A673 (cell line): Measurements from ENCODE around the gene ASPG. TPM values are rescaled to one million over a fixed set of nuclear protein-coding genes. Genes with fewer than 3 reads are reported as not detected.
"Not testable (repeated sequence)": the region's sequence is repeated elsewhere in the genome, so short reads cannot be mapped to it uniquely, and the experiment has no call there.

Experiments used
- BruUV-seq: library from RNA; stranded (reverse); fragments of 400-500 nt; replicated peaks from 2 replicates; lab custom pipeline; 2021; lab: Mats Ljungman, UMichigan
- CTCF ChIA-PET: fragments of 300-600 bp; sonication (Branson Sonifier 250); formaldehyde crosslinking; loops from one replicate; lab custom pipeline; 2022; ENCODE audit warnings: antibody characterized with exemption; lab: Charles Lee
- POLR2A ChIA-PET: fragments of 300-600 bp; sonication (Branson Sonifier 250); formaldehyde crosslinking; loops from one replicate; lab custom pipeline; 2022; ENCODE audit warnings: antibody characterized with exemption; ENCODE audit not compliant: low non-redundant PET; lab: Charles Lee
- DNase-seq: peaks from one replicate; pipeline ENCODE4 v3.0.0-alpha.2; 2015; ENCODE audit warnings: low spot score
- H3K27ac ChIP-seq: fragments of 200-600 bp; sonication (generic); 2 replicates; pipeline ENCODE4 v1.5.1; 2016; ENCODE audit warnings: mixed run types, low read depth, mild to moderate bottlenecking, mixed read lengths, antibody characterized with exemption, low read length; ENCODE audit not compliant: poor library complexity, severe bottlenecking
- H3K27me3 ChIP-seq: fragments of 200-600 bp; sonication (generic); replicated peaks from 2 replicates; pipeline ENCODE4 v1.6.1; 2017; ENCODE audit warnings: mixed run types, low read depth, mild to moderate bottlenecking, mixed read lengths, antibody characterized with exemption, low read length; ENCODE audit not compliant: insufficient read depth, poor library complexity
- H3K36me3 ChIP-seq: fragments of 200-600 bp; sonication (generic); 2 replicates; pipeline ENCODE4 v1.6.1; 2016; ENCODE audit warnings: mixed run types, mild to moderate bottlenecking, mixed read lengths, antibody characterized with exemption, low read length; ENCODE audit not compliant: insufficient read depth, poor library complexity, severe bottlenecking
- H3K4me1 ChIP-seq: fragments of 200-600 bp; sonication (generic); 2 replicates; pipeline ENCODE4 v1.6.1; 2017; ENCODE audit warnings: mixed run types, mild to moderate bottlenecking, mixed read lengths, antibody characterized with exemption, low read length; ENCODE audit not compliant: insufficient read depth, poor library complexity, severe bottlenecking
- H3K4me3 ChIP-seq: fragments of 200-600 bp; sonication (generic); 2 replicates; pipeline ENCODE4 v1.5.1; 2016; ENCODE audit warnings: low read depth, mixed run types, mild to moderate bottlenecking, mixed read lengths, low read length; ENCODE audit not compliant: poor library complexity, severe bottlenecking
- H3K9me3 ChIP-seq: fragments of 200-600 bp; sonication (generic); 2 replicates; pipeline ENCODE4 v1.6.1; 2016; ENCODE audit warnings: mixed run types, low read depth, mild to moderate bottlenecking, mixed read lengths, antibody characterized with exemption, low read length; ENCODE audit not compliant: poor library complexity, severe bottlenecking
- CTCF ChIP-seq: fragments of 300-800, 200-600 bp; sonication (generic); conservative IDR thresholded peaks from 2 replicates; pipeline ENCODE4 v1.5.1; 2017; ENCODE audit warnings: low read depth, mild to moderate bottlenecking, antibody characterized with exemption, low read length, moderate library complexity, mixed read lengths
- EZH2 ChIP-seq: fragments of 200-600 bp; sonication (generic); IDR thresholded peaks from 2 replicates; pipeline ENCODE4 v1.6.1; 2017; ENCODE audit warnings: borderline replicate concordance, low read depth, mild to moderate bottlenecking, mixed read lengths, antibody characterized with exemption, low read length; ENCODE audit not compliant: poor library complexity, severe bottlenecking
- intact Hi-C: fragments of 100-400 bp; cut with micrococcal nuclease; formaldehyde crosslinking; loops from one replicate; pipeline ENCODE4 v1.10.0; 2022; ENCODE audit not compliant: unreplicated experiment
- total RNA-seq: library from RNA; stranded (reverse); gene quantifications from 2 replicates; pipeline ENCODE4 v1.2.3, GENCODE V29; 2021

ASPG gene
- total RNA-seq, 1 experiment from 2014 or later: not detected

- H3K27me3 ChIP-seq: no peaks in the 10 kb centered on the region
- no peak for TF ChIP-seq EZH2
- H3K9me3 ChIP-seq: no peaks in the 10 kb centered on the region
- ChIA-PET CTCF (no interaction called here), POLR2A (no interaction called here)
- H3K4me1 ChIP-seq: peaks cover 23% of the 10 kb centered on the region
- intact Hi-C loops: no loop called here
- H3K27ac ChIP-seq: no peak overlapping the region
- no peaks in the 10 kb centered on the region for H3K36me3 ChIP-seq
- no peak overlapping the region for H3K4me3 ChIP-seq
- no TSS peak for BruUV-seq
- no peak for DNase-seq
Measured at GRCh38 chr14:104152686-104153393, 67.3 kb downstream of the ASPG start.

DNA sequence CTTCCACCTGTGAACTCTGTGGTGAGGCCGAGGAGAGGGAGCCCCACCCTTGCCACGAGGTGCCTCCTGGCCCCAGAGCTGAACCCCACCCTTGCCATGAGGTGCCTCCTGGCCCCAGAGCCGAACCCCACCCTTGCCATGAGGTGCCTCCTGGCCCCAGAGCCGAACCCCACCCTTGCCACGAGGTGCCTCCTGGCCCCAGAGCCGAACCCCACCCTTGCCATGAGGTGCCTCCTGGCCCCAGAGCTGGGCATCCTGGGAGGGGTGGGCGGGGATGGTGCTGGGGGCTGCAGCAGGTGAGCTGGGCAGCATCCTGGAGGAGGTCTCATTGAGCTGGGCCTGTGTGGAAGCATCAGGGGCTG, 67.9 kb downstream of the ASPG start:
- POLR2A ChIA-PET, H3K4me3 ChIP-seq, BruUV-seq, H3K27me3 ChIP-seq, H3K9me3 ChIP-seq, DNase-seq, CTCF ChIA-PET, H3K36me3 ChIP-seq, intact Hi-C loops, H3K27ac ChIP-seq: not testable (repeated sequence)
- peaks cover 23% of the 10 kb centered on the region for H3K4me1 ChIP-seq

DNA sequence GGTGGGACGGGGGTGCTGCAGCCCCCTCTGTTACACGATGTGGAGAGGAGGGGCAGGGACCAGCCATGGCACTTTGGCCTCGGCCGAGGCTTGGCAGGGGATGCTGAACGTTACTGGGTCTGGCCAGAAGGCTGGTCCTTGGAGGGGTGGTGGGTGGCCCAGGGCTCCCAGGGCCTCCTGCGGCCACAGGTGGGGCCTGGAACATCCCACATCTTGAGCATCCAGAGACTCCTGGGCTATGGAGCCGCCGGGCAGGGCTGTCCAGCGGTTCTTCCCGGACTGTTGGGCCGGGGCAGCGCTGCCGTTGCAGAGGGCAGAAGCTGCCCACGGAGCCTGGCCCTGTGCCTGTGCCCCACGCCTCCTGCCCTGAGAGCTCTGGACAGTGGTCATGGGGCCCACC, 68.7 kb downstream of the ASPG start:
- intact Hi-C loops: no loop called here
- Histone ChIP-seq H3K27ac (no peak overlapping the region), H3K4me3 (no peak overlapping the region), H3K4me1 (peaks cover 16% of the 10 kb centered on the region), H3K27me3 (no peaks in the 10 kb centered on the region), H3K9me3 (no peaks in the 10 kb centered on the region), H3K36me3 (no peaks in the 10 kb centered on the region)
- no peak for TF ChIP-seq EZH2
- no peak for TF ChIP-seq CTCF
- ChIA-PET POLR2A (no interaction called here), CTCF (no interaction called here)
- DNase-seq: no peak
- no TSS peak for BruUV-seq

DNA sequence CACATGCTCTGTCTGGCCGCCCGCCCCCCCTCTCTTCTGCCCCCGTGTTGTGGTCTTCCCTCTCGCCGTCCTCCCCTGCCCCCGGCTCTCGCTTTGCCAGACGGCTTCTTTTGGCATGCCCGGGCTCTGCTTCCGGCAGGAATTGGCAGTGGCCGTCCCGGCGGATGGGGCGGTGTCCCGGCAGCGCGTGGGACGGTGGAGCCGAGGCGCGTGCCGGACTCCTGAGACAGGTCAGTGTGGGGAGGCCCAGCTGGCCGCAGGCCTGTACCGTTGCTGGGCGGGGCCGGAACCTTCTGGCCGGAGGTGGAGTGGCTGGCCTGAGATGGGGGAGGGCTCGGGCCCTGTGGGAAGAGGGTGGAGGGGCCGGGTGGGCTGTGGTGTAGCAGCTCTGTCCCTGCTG, 70.0 kb downstream of the ASPG start:
- no peak overlapping the region for H3K27ac ChIP-seq
- intact Hi-C loops: no loop called here
- H3K4me1 ChIP-seq: peaks cover 5% of the 10 kb centered on the region
- no peaks in the 10 kb centered on the region for H3K36me3 ChIP-seq
- ChIA-PET POLR2A (no interaction called here), CTCF (no interaction called here)
- no peaks in the 10 kb centered on the region for H3K27me3 ChIP-seq
- no peaks in the 10 kb centered on the region for H3K9me3 ChIP-seq
- TF ChIP-seq CTCF (no peak), EZH2 (no peak)
- no TSS peak for BruUV-seq
- H3K4me3 ChIP-seq: no peak overlapping the region
- no peak for DNase-seq
